Fibroblast of skin of left biceps (primary cell): ENCODE results near the gene DNAH3.
"Not testable (repeated sequence)": the region's sequence is repeated elsewhere in the genome, so short reads cannot be mapped to it uniquely, and the experiment has no call there.

Experiments used
- DNase-seq, 2 experiments: peaks; one replicate each; pipeline ENCODE4 v3.0.0-alpha.2; 2013; ENCODE audit warnings: low read depth in 2 of 2

Gene DNAH3

GRCh38 chr16:20997147-20997546, 153.5 kb downstream of the DNAH3 start:
- no peak for DNase-seq

GRCh38 chr16:20995711-20996110, 154.9 kb downstream of the DNAH3 start:
- no peak for DNase-seq

GRCh38 chr16:20989496-20990070, 161.1 kb downstream of the DNAH3 start:
- not testable (repeated sequence) for DNase-seq

- DNase-seq: no peak
Measured at GRCh38 chr16:20987049-20987448, 163.6 kb downstream of the DNAH3 start.

GRCh38 chr16:20984019-20984418, 166.6 kb downstream of the DNAH3 start:
- no peak for DNase-seq

GRCh38 chr16:20976576-20976975, 174.1 kb downstream of the DNAH3 start:
- DNase-seq: no peak

- not testable (repeated sequence) for DNase-seq
Measured at GRCh38 chr16:20973201-20973600, 177.4 kb downstream of the DNAH3 start.

- DNase-seq: no peak
Measured at GRCh38 chr16:20971401-20971800, 179.2 kb downstream of the DNAH3 start.

- DNase-seq: no peak
Measured at GRCh38 chr16:20969386-20969785, 181.3 kb downstream of the DNAH3 start.

- DNase-seq: no peak
Measured at GRCh38 chr16:20968765-20969164, 181.9 kb downstream of the DNAH3 start.

- no peak for DNase-seq
Measured at GRCh38 chr16:20960899-20961298, 189.7 kb downstream of the DNAH3 start.

GRCh38 chr16:20957153-20957552, 193.5 kb downstream of the DNAH3 start:
- DNase-seq: no peak

GRCh38 chr16:20956319-20956718, 194.3 kb downstream of the DNAH3 start:
- DNase-seq: peak in 1 of 2 experiments; percentile 1

GRCh38 chr16:20954574-20954973, 196.1 kb downstream of the DNAH3 start:
- DNase-seq: no peak

GRCh38 chr16:20952139-20952920, 198.3 kb downstream of the DNAH3 start:
- no peak for DNase-seq

- DNase-seq: no peak
Measured at GRCh38 chr16:20950294-20950693, 200.4 kb downstream of the DNAH3 start.

GRCh38 chr16:20949660-20950059, 201.0 kb downstream of the DNAH3 start:
- DNase-seq: no peak

GRCh38 chr16:20948444-20948843, 202.2 kb downstream of the DNAH3 start:
- DNase-seq: no peak

- no peak for DNase-seq
Measured at GRCh38 chr16:20946015-20946629, 204.5 kb downstream of the DNAH3 start.

- not testable (repeated sequence) for DNase-seq
Measured at GRCh38 chr16:20945575-20945875, 205.1 kb downstream of the DNAH3 start.

- peak in 1 of 2 experiments; percentile 0 for DNase-seq
Measured at GRCh38 chr16:20944861-20945574, 205.6 kb downstream of the DNAH3 start.

- DNase-seq: no peak
Measured at GRCh38 chr16:20942256-20942655, 208.4 kb downstream of the DNAH3 start.

- DNase-seq: no peak
Measured at GRCh38 chr16:20941636-20941926, 209.1 kb downstream of the DNAH3 start.
